ENCODE measurements around the gene HYAL1.

- TF ChIP-seq POLR2A (IDR thresholded peaks at IDR 0.05) = no peak
- no peak for TF ChIP-seq CTCF (IDR thresholded peaks at IDR 0.05)
Measured at GRCh38 chr3:50273689-50274065, 29.7 kb downstream of the HYAL1 start.

Data from prostate gland (tissue), 2 donors.